A673 (cell line): ENCODE results near the gene SPDEF. TPM values are rescaled to one million over a fixed set of nuclear protein-coding genes. Genes with fewer than 3 reads are reported as not detected.

Source experiments
- BruUV-seq: library from RNA; stranded (reverse); fragments of 400-500 nt; replicated peaks from 2 replicates; lab custom pipeline; 2021; lab: Mats Ljungman, UMichigan
- CTCF ChIA-PET: fragments of 300-600 bp; sonication (Branson Sonifier 250); formaldehyde crosslinking; loops from one replicate; lab custom pipeline; 2022; ENCODE audit warnings: antibody characterized with exemption; lab: Charles Lee
- POLR2A ChIA-PET: fragments of 300-600 bp; sonication (Branson Sonifier 250); formaldehyde crosslinking; loops from one replicate; lab custom pipeline; 2022; ENCODE audit warnings: antibody characterized with exemption; ENCODE audit not compliant: low non-redundant PET; lab: Charles Lee
- DNase-seq: peaks from one replicate; pipeline ENCODE4 v3.0.0-alpha.2; 2015; ENCODE audit warnings: low spot score
- H3K27ac ChIP-seq: fragments of 200-600 bp; sonication (generic); 2 replicates; pipeline ENCODE4 v1.5.1; 2016; ENCODE audit warnings: mixed run types, low read depth, mild to moderate bottlenecking, mixed read lengths, antibody characterized with exemption, low read length; ENCODE audit not compliant: poor library complexity, severe bottlenecking
- H3K27me3 ChIP-seq: fragments of 200-600 bp; sonication (generic); replicated peaks from 2 replicates; pipeline ENCODE4 v1.6.1; 2017; ENCODE audit warnings: mixed run types, low read depth, mild to moderate bottlenecking, mixed read lengths, antibody characterized with exemption, low read length; ENCODE audit not compliant: insufficient read depth, poor library complexity
- H3K36me3 ChIP-seq: fragments of 200-600 bp; sonication (generic); 2 replicates; pipeline ENCODE4 v1.6.1; 2016; ENCODE audit warnings: mixed run types, mild to moderate bottlenecking, mixed read lengths, antibody characterized with exemption, low read length; ENCODE audit not compliant: insufficient read depth, poor library complexity, severe bottlenecking
- H3K4me1 ChIP-seq: fragments of 200-600 bp; sonication (generic); 2 replicates; pipeline ENCODE4 v1.6.1; 2017; ENCODE audit warnings: mixed run types, mild to moderate bottlenecking, mixed read lengths, antibody characterized with exemption, low read length; ENCODE audit not compliant: insufficient read depth, poor library complexity, severe bottlenecking
- H3K4me3 ChIP-seq: fragments of 200-600 bp; sonication (generic); 2 replicates; pipeline ENCODE4 v1.5.1; 2016; ENCODE audit warnings: low read depth, mixed run types, mild to moderate bottlenecking, mixed read lengths, low read length; ENCODE audit not compliant: poor library complexity, severe bottlenecking
- H3K9me3 ChIP-seq: fragments of 200-600 bp; sonication (generic); 2 replicates; pipeline ENCODE4 v1.6.1; 2016; ENCODE audit warnings: mixed run types, low read depth, mild to moderate bottlenecking, mixed read lengths, antibody characterized with exemption, low read length; ENCODE audit not compliant: poor library complexity, severe bottlenecking
- CTCF ChIP-seq: fragments of 300-800, 200-600 bp; sonication (generic); conservative IDR thresholded peaks from 2 replicates; pipeline ENCODE4 v1.5.1; 2017; ENCODE audit warnings: low read depth, mild to moderate bottlenecking, antibody characterized with exemption, low read length, moderate library complexity, mixed read lengths
- EZH2 ChIP-seq: fragments of 200-600 bp; sonication (generic); IDR thresholded peaks from 2 replicates; pipeline ENCODE4 v1.6.1; 2017; ENCODE audit warnings: borderline replicate concordance, low read depth, mild to moderate bottlenecking, mixed read lengths, antibody characterized with exemption, low read length; ENCODE audit not compliant: poor library complexity, severe bottlenecking
- intact Hi-C: fragments of 100-400 bp; cut with micrococcal nuclease; formaldehyde crosslinking; loops from one replicate; pipeline ENCODE4 v1.10.0; 2022; ENCODE audit not compliant: unreplicated experiment
- total RNA-seq: library from RNA; stranded (reverse); gene quantifications from 2 replicates; pipeline ENCODE4 v1.2.3, GENCODE V29; 2021

The SPDEF gene
- total RNA-seq, 1 experiment from 2014 or later, result not detected

- Histone ChIP-seq H3K27ac (no peak overlapping the region), H3K4me3 (no peak overlapping the region), H3K36me3 (no peaks in the 10 kb centered on the region), H3K4me1 (no peaks in the 10 kb centered on the region), H3K9me3 (no peaks in the 10 kb centered on the region), H3K27me3 (no peaks in the 10 kb centered on the region)
- CTCF ChIA-PET, result no interaction called here
- BruUV-seq, result no TSS peak
- POLR2A ChIA-PET, result no interaction called here
- TF ChIP-seq CTCF (no peak), EZH2 (no peak)
- no peak for DNase-seq
- intact Hi-C loops, result no loop called here
These were observed 6.9 kb upstream of the SPDEF start for GRCh38 chr6:34562861-34563512.

GRCh38 chr6:34562350-34562749 lies 6.2 kb upstream of the SPDEF start:
- no peak for DNase-seq
- intact Hi-C loops, result no loop called here
- POLR2A ChIA-PET, result no interaction called here
- CTCF ChIA-PET, result no interaction called here
- no TSS peak for BruUV-seq
- Histone ChIP-seq H3K27ac (no peak overlapping the region), H3K4me3 (no peak overlapping the region), H3K36me3 (no peaks in the 10 kb centered on the region), H3K27me3 (no peaks in the 10 kb centered on the region), H3K4me1 (no peaks in the 10 kb centered on the region), H3K9me3 (no peaks in the 10 kb centered on the region)
- TF ChIP-seq CTCF, result no peak
- no peak for TF ChIP-seq EZH2

DNA sequence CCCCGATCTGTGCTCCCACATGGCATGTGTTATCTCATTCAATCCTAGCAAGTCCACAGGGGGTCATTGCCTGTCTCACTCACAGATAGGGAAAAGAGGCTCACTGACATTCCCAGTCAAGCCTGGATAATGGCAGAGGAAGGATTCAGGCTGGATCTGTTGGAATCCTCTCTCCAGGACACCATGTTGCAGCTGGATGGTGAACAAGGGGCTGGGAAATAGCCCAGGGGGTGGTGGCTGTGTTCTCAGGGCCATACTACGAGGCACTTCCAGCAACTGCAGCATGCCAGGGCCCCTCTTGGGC lies 5.0 kb upstream of the SPDEF start:
- no peak for TF ChIP-seq CTCF
- no peak for TF ChIP-seq EZH2
- Histone ChIP-seq H3K36me3 (no peaks in the 10 kb centered on the region), H3K9me3 (no peaks in the 10 kb centered on the region), H3K4me1 (no peaks in the 10 kb centered on the region), H3K27ac (no peak overlapping the region), H3K4me3 (no peak overlapping the region), H3K27me3 (no peaks in the 10 kb centered on the region)
- no peak for DNase-seq
- BruUV-seq, result no TSS peak
- POLR2A ChIA-PET, result no interaction called here
- CTCF ChIA-PET, result no interaction called here
- intact Hi-C loops, result no loop called here
